Type B pancreatic cell (in vitro differentiated cells): Measurements from ENCODE around the gene POLD2. TPM values are rescaled to one million over a fixed set of nuclear protein-coding genes. Genes with fewer than 3 reads are reported as not detected.
"Not testable (repeated sequence)": the region's sequence is repeated elsewhere in the genome, so short reads cannot be mapped to it uniquely, and the experiment has no call there.

Experiments
- DNase-seq: peaks from one replicate; pipeline ENCODE4 v3.0.0; 2021; ENCODE audit warnings: mixed read lengths; ENCODE audit not compliant: unreplicated experiment; ENCODE audit errors: extremely low spot score
- H3K27ac Mint-ChIP-seq: 2 replicates; pipeline ENCODE4 v1.8.0; 2021; ENCODE audit warnings: mild to moderate bottlenecking, mixed read lengths
- H3K27me3 Mint-ChIP-seq: 2 replicates; pipeline ENCODE4 v1.8.0; 2021; ENCODE audit warnings: mixed read lengths
- H3K36me3 Mint-ChIP-seq: 2 replicates; pipeline ENCODE4 v1.8.0; 2021; ENCODE audit warnings: mixed read lengths
- H3K4me1 Mint-ChIP-seq: one replicate; pipeline ENCODE4 v1.8.0; 2021; ENCODE audit warnings: mixed read lengths; ENCODE audit not compliant: unreplicated experiment
- H3K4me3 Mint-ChIP-seq: 2 replicates; pipeline ENCODE4 v1.8.0; 2021; ENCODE audit warnings: mild to moderate bottlenecking, mixed read lengths
- H3K9me3 Mint-ChIP-seq: 2 replicates; pipeline ENCODE4 v1.8.0; 2021; ENCODE audit warnings: mixed read lengths
- CTCF ChIP-seq: fragments of 200-600 bp; sonication (generic); conservative IDR thresholded peaks from 2 replicates; pipeline ENCODE4 v1.5.0; 2021; ENCODE audit warnings: antibody characterized with exemption, mild to moderate bottlenecking
- total RNA-seq: library from RNA; stranded (reverse); gene quantifications from 2 replicates; pipeline ENCODE4 v1.2.1, GENCODE V29; 2021; ENCODE audit warnings: low replicate concordance

The POLD2 gene
- total RNA-seq, 1 donor from 2014 or later, result 142 TPM

GRCh38 chr7:44128721-44129582, 5.6 kb upstream of the POLD2 start:
- no peak for TF ChIP-seq CTCF
- H3K27me3 Mint-ChIP-seq, result no peaks in the 10 kb centered on the region
- H3K27ac Mint-ChIP-seq, result no peak overlapping the region
- peaks cover 12% of the 10 kb centered on the region for H3K4me1 Mint-ChIP-seq
- no peak for DNase-seq
- no peaks in the 10 kb centered on the region for H3K36me3 Mint-ChIP-seq
- H3K9me3 Mint-ChIP-seq, result peaks cover 5% of the 10 kb centered on the region
- no peak overlapping the region for H3K4me3 Mint-ChIP-seq

GRCh38 chr7:44127161-44127560, 3.8 kb upstream of the POLD2 start:
- Mint-ChIP-seq H3K4me3 (no peak overlapping the region), H3K36me3 (peaks cover 5% of the 10 kb centered on the region), H3K27ac (no peak overlapping the region), H3K9me3 (peaks cover 5% of the 10 kb centered on the region), H3K27me3 (no peaks in the 10 kb centered on the region), H3K4me1 (peaks cover 17% of the 10 kb centered on the region)
- TF ChIP-seq CTCF, result no peak
- no peak for DNase-seq

- H3K4me1 Mint-ChIP-seq, result peaks cover 17% of the 10 kb centered on the region
- H3K36me3 Mint-ChIP-seq, H3K27me3 Mint-ChIP-seq, DNase-seq, H3K9me3 Mint-ChIP-seq, H3K27ac Mint-ChIP-seq: not testable (repeated sequence)
- peak overlapping the region; percentile 35 for H3K4me3 Mint-ChIP-seq
These were observed 3.2 kb upstream of the POLD2 start for GRCh38 chr7:44126574-44126973.

- Mint-ChIP-seq H3K4me1 (peaks cover 21% of the 10 kb centered on the region), H3K36me3 (peaks cover 19% of the 10 kb centered on the region), H3K4me3 (peak overlapping the region; percentile 77), H3K27ac (no peak overlapping the region), H3K27me3 (no peaks in the 10 kb centered on the region), H3K9me3 (peaks cover 5% of the 10 kb centered on the region)
- no peak for TF ChIP-seq CTCF
- DNase-seq, result no peak
These were observed 1.5 kb upstream of the POLD2 start for GRCh38 chr7:44124822-44125202.

GRCh38 chr7:44122529-44122928, 819 bp downstream of the POLD2 start:
- Mint-ChIP-seq H3K9me3 (peaks cover 5% of the 10 kb centered on the region), H3K4me3 (peak overlapping the region; percentile 92), H3K27me3 (no peaks in the 10 kb centered on the region), H3K4me1 (peaks cover 24% of the 10 kb centered on the region), H3K36me3 (peaks cover 31% of the 10 kb centered on the region), H3K27ac (peak overlapping the region; percentile 88)
- DNase-seq, result no peak
- no peak for TF ChIP-seq CTCF

- no peak overlapping the region for H3K27ac Mint-ChIP-seq
- peak overlapping the region; percentile 92 for H3K4me3 Mint-ChIP-seq
- peaks cover 31% of the 10 kb centered on the region for H3K36me3 Mint-ChIP-seq
- peaks cover 24% of the 10 kb centered on the region for H3K4me1 Mint-ChIP-seq
- TF ChIP-seq CTCF, result no peak
- H3K9me3 Mint-ChIP-seq, result peaks cover 4% of the 10 kb centered on the region
- DNase-seq, result no peak
- H3K27me3 Mint-ChIP-seq, result no peaks in the 10 kb centered on the region
These were observed 1.5 kb downstream of the POLD2 start for GRCh38 chr7:44121761-44122420.
